HG02840 (cell line): Measurements from ENCODE around the gene EHD1.

ENCODE experiments used
- ATAC-seq: cut with Tn5 transposase; IDR thresholded peaks from one replicate; pipeline ENCODE4 v1.9.1; 2021; ENCODE audit warnings: mild to moderate bottlenecking, moderate library complexity, moderate number of reproducible peaks; ENCODE audit not compliant: unreplicated experiment, low FRiP score

EHD1 gene

GRCh38 chr11:64910451-64911093, 32.2 kb upstream of the EHD1 start:
- no peak for ATAC-seq

DNA sequence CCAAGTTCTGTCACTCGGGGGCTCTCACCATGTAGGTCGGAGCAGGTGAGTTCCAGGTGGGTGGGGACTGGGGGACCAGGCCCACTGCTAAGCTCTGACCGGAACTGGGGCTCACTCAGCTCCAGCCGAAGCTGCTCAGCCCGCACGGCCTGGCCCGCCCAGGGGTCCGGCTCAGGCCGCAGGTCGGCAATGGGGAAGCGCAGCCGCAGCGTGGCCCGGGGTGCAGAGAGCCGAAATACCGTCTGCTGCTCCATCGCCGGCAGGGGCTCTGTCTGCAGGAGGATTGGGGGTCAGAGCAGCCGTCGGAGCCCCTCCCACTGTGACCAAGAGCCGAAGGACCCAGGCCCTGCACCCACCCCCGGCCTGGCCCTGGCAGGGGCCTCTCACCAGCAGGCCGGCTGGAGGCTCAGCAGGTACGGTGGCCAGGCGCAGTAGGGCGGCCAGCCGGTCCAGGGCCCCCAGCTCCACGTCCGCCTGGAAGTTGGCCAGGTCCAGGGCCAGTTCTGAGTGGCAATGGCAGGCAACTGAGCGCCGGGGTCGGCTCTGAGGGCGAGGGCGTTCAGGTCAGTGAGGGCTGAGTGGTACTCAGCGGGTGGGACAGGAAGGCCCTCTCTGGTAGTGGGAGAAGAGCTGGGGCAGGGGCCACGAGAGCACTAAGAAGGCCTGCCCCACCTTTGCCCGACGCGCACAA, 31.4 kb upstream of the EHD1 start:
- ATAC-seq, result no peak

DNA sequence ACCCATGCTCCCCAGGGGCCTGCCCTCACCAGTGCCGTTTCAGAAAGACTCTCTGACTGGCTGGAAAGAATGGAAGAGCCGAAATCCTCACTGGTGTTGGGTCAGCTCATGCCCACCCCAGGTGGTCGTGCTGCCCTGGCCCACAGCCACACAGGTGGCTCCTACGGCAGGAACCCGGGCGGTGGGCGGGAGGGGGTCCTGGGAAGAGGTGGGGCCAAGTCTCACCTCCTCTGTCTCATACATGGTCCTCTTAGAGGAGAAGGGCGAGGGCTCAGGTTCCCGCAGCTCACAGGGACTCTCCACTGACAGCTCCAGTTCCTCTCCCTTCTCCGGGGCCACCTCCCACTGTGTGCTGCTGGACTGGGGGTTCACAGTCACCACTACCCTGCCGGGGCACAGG, 30.3 kb upstream of the EHD1 start:
- ATAC-seq, result no peak

- ATAC-seq, result no peak
These were observed 27.9 kb upstream of the EHD1 start for GRCh38 chr11:64906314-64906635.

- no peak for ATAC-seq
These were observed 27.3 kb upstream of the EHD1 start for GRCh38 chr11:64905516-64906313.

DNA sequence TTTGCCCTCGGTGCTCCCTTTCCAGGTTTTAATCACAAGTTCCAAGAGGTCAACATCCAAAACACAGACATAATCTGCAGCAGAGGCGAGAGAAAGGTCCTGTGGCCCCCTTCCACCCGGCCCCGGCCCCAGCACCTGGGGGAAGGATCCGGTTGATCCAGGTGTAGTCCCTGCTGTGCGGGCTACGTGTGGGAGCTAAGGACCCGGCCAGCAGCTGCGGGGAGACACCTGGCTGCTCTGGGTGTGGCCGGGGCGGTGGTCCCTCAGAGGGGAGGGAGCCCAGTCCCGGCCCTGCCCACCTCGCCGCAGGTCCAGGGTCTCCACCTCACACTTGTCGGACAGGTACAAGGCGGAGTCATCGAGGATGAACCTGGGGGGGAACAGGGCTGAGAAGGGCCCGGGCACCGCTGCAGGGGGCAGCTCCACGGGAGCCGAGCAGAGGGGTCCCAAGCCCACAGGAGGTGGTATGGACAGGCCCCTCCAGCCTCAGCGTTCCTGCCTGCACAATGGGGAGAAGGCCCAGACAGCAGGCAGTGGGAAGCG, 24.9 kb upstream of the EHD1 start:
- no peak for ATAC-seq

DNA sequence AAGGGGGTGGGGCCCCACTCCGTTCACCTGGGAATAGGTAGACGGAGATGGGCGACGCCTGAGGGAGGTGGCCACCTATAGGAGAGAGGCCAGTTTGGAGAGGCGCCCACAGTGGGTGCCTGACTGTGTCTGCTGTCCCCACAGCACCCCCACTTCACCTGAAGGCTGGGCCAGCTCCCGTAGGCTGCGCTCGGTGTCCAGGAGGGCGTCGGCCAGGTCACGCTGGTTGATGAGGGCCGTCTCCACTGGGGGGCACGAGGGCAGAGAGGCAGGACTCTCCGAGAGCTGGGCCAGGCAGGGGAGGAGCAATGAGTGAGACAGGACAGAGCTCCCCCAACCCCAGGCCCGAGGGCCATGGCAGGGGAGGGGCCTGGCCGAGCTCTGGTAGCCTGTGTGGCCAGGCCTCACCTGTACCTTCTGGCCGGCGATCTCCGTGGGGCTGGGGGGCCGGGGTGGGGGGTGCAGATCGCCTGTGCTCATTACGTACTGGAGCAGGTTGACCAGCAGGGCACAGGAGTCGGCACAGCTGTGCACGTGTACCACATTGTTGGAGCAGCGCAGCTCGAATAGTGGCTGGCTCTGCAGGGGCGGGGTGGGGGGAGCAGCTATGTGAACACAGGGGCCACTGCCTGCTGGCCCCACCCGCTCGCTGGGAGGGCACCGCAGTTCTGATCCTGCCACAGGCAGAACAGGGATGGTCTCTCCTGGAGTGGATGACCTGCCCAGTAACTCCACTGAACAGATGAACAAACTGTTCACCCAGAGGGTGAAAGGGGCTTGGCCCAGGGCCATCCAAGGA, 23.9 kb upstream of the EHD1 start:
- no peak for ATAC-seq

DNA sequence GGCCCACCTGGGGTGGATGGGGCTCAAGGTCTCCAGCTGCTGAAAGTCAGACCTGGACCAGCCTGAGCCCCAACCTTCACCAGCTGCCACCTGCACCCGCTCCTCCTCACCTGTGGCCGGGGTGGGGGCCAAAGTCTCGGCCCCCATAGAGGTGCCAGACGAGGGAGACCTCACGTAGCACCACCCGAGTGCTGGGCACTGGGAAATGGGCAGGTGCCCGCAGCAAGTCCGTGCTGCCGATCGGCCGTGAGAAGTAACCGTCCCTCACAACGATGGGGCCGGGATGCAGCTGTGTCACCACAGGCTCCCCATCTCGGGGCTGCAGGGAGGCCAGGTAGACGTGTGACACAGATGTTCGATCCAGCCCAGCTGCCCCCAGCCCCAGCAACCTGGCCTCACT, 22.4 kb upstream of the EHD1 start:
- ATAC-seq, result no peak

- ATAC-seq, result no peak
These were observed 21.9 kb upstream of the EHD1 start for GRCh38 chr11:64900263-64900678.

GRCh38 chr11:64898541-64898940, 20.1 kb upstream of the EHD1 start:
- no peak for ATAC-seq

- ATAC-seq, result no peak
These were observed 19.6 kb upstream of the EHD1 start for GRCh38 chr11:64898076-64898445.

- no peak for ATAC-seq
These were observed 19.1 kb upstream of the EHD1 start for GRCh38 chr11:64897381-64898075.

DNA sequence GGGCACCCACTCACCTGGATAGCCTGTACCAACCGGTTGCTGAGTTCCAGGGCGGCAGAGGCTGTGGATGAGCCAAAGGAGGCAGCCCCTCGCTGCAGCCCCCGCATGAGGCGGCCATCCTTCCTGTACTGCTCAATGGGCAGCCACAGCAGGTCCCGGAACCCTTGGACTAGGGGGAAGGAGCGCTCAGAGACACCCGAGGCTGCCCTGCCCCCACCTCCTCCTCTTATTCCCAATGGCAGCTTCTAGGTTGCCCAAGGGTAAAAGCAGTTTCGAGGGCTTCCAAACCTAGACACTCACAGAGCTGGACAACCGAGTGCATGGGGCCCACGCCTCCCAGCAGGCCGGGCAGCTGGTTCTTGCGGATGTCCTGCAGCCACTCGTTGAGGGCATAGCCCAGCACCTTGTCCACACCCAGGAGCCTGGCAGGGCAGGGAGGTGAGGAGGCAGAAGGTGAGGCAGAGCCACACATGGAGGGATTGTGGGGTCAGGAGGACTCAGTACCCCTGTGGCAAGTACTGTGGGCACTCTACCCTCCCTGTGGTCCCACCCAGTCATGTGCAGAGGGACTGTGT, 18.1 kb upstream of the EHD1 start:
- no peak for ATAC-seq

- ATAC-seq, result no peak
These were observed 16.5 kb upstream of the EHD1 start for GRCh38 chr11:64894812-64895452.

DNA sequence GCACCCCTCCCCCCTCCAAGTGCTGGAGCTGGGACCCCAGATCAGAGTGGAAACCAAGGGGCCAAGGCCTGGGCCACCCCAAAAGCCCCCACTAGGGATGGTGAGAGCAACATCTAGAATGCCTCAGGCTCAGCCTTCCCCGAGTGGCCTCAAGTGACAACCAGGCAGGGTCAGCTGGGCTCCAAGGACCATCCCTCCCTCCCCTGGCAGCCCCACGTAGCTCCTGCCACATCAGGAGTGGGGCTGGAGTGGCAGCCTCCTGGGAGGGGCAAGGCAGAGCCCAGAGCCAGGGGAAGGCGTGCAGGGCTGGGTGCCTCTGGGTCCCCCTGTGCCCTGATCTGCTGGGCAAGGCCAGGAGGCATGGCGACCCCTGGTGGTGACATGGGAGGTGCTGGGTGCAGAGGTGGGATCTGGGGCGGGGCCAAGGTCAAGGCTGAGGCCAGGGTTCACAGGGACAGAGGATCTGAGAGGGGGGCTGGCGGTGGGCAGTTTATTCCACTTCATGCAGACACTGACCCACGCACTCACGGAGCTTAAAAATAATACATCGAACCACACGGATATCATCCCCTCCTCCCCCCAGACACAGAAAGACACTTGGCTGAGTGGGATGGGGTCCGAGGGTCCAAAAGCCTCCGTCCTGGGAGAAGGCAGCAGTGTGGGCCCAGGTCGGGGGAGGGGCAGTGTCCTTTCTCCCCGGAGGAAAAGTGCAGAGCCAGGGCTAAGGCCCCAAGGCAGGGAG, 15.8 kb upstream of the EHD1 start:
- ATAC-seq, result no peak

- no peak for ATAC-seq
These were observed 15.0 kb upstream of the EHD1 start for GRCh38 chr11:64893194-64894069.

DNA sequence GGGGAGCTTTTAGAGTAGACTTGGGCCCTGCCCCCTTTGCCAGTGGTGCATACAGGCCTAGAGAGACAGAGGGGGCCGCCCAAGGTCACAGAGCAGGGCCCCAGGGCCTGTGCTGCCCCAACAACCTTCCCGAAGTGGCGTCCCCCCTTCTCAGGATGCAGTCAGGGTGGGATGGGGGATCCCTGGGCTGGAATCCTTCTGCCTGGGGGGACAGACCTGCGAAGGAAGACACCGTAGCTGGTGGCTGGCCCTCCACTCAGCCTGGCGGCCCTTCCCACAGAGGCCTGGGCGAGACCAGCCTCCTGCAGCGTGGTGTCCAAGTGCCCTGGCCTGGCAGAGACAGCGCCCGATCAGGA, 14.4 kb upstream of the EHD1 start:
- ATAC-seq, result no peak

DNA sequence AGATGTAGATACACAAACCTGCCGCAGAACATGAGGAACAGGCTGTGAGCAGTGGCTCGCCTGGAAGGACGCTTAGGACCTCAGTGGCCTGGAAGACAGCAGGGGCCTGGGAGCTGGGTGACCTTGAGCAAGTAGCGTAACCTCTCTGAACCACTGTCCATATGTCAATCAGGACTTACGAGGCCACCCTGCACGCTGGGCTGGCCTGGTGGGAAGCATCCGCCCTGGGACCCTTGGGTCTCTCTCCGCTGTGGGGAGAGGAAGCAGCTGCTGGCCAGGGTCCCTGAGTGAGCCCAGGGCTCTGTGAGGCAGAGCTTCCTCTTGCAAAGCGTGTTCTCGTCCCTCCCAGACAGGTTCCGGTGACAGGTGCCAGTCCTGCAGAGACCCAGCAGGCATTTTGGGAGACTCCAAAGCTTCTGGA, 14.0 kb upstream of the EHD1 start:
- ATAC-seq, result no peak
